NB4 (cell line): ENCODE measurements around the gene URB2.

ENCODE experiments used
- DNase-seq: peaks from one replicate; pipeline ENCODE4 v3.0.0; 2010; ENCODE audit warnings: low read depth
- H3K4me3 ChIP-seq: one replicate; pipeline ENCODE4 v1.5.1; 2011; ENCODE audit warnings: mild to moderate bottlenecking, low read depth, low read length, moderate library complexity
- MYC ChIP-seq: IDR thresholded peaks from 2 replicates; pipeline ENCODE4 v1.6.1; 2011; ENCODE audit warnings: low read depth, low read length
- POLR2A ChIP-seq: IDR thresholded peaks from 2 replicates; pipeline ENCODE4 v1.6.1; 2011; ENCODE audit warnings: mild to moderate bottlenecking; ENCODE audit not compliant: insufficient read length; ENCODE audit errors: extremely low read depth
- TF ChIP-seq, protein P1 (sequence below): IDR thresholded peaks from 2 replicates; pipeline ENCODE4 v1.6.1; 2011; ENCODE audit warnings: low read depth, low read length
- TF ChIP-seq, protein P2 (sequence below): IDR thresholded peaks from one replicate; pipeline ENCODE4 v1.5.1; 2012; ENCODE audit warnings: low read depth, low read length

Gene URB2

DNA sequence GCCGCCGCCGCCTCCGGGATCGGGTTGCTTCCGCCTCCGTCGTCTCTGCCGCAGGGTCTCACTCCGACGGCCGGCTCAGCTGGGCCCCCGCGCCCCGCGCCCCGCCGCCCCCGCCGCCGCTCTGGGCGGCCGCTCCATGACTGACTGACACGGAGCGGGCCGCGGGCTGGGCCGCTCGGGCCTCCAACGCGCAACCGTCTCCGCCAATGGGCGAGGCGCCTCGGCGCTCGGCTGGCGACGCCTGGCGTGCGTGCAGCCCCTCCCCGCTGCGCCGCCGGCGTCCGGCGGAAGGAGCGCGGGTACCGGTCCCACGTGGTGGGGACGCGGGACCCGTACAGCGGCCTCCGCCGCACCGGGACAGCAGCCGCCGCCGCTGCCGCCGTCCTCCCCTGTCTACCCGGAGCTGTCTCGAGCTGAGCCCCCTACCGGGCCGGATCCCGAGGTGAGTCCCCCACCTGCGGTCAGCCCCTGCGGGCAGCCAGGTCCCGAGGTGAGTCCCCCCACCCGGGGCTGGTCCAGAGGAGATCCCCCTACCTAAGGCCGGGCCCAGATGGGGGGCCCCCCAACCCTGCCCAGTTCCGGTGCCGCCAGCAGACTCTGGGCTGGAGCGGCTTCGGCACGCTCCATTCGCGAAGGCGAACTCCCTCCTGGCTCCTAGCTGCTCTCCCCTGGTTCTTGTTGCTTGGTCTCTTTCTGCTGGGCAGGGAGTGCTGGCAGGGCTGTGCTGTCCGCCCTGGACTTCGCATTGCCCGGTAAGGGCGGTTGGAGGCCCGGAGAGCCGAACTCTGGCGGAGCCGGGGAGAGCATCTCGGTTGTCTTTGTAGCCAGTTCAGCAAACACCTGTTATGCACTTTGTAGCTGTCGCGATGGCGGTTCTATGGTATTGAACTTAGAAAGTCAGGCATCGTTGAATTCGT is at the start of gene URB2, which contains the start of gene TAF5L:
Gene URB2, plus strand, starts transcription at position 333 of the 917 bp plus-strand sequence. CDS start 1,387 bp downstream, outside the sequence.
Gene TAF5L, minus strand, starts transcription at position 208 of the 917 bp plus-strand sequence. CDS start 11,640 bp downstream, outside the sequence.
- peak within 1 kb of the TSS; percentile 98 for H3K4me3 ChIP-seq
- DNase-seq = peak; percentile 94
- TF ChIP-seq, protein P1, sequence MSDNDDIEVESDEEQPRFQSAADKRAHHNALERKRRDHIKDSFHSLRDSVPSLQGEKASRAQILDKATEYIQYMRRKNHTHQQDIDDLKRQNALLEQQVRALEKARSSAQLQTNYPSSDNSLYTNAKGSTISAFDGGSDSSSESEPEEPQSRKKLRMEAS = peak; percentile 95
- TF ChIP-seq, protein P2, sequence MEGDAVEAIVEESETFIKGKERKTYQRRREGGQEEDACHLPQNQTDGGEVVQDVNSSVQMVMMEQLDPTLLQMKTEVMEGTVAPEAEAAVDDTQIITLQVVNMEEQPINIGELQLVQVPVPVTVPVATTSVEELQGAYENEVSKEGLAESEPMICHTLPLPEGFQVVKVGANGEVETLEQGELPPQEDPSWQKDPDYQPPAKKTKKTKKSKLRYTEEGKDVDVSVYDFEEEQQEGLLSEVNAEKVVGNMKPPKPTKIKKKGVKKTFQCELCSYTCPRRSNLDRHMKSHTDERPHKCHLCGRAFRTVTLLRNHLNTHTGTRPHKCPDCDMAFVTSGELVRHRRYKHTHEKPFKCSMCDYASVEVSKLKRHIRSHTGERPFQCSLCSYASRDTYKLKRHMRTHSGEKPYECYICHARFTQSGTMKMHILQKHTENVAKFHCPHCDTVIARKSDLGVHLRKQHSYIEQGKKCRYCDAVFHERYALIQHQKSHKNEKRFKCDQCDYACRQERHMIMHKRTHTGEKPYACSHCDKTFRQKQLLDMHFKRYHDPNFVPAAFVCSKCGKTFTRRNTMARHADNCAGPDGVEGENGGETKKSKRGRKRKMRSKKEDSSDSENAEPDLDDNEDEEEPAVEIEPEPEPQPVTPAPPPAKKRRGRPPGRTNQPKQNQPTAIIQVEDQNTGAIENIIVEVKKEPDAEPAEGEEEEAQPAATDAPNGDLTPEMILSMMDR = no peak
- TF ChIP-seq POLR2A (peak; percentile 49), MYC (peak; percentile 90)

DNA sequence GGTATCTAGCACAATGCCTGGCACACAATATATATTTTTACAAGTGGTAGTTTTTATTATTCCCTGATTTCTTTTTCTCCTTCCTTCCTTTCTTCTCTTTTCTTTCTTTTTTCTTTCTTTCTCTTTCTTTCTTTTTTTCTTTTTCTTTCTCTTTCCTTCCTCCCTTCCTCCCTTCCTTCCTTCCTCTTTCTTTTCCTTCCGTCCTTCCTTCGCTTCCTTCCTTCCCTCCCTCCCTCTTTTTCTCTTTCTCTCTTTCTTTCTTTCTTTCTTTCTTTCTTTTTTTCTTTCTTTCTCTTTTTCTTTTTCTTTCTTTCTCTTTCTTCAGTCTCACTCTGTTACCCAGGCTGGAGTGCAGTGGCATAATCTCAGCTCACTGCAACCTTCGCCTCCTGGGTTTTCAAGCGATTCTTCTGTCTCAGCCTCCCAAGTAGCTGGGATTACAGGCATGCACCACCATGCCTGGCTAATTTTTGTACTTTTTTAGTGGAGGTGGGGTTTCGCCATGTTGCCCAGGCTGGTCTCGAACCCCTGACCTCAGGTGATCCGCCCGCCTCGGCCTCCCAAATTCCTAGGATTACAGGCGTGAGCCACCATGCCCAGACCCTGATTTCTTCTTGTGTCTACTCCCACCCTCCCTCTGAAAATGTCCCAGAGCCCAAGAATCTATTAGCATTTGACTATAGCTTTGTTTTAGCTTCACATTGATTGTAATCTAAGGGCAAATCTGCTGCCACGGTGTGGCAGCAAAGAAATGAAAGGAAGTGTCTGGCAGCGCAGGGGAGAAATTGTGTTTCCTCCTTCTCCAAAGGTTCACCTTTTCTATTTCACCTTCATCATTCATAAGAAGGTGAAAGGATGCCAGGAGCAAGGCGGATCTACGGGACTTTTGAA is 47.6 kb upstream of the URB2 start:
- TF ChIP-seq MYC (no peak), POLR2A (no peak)
- TF ChIP-seq, protein P2 = no peak
- TF ChIP-seq, protein P1 = no peak

DNA sequence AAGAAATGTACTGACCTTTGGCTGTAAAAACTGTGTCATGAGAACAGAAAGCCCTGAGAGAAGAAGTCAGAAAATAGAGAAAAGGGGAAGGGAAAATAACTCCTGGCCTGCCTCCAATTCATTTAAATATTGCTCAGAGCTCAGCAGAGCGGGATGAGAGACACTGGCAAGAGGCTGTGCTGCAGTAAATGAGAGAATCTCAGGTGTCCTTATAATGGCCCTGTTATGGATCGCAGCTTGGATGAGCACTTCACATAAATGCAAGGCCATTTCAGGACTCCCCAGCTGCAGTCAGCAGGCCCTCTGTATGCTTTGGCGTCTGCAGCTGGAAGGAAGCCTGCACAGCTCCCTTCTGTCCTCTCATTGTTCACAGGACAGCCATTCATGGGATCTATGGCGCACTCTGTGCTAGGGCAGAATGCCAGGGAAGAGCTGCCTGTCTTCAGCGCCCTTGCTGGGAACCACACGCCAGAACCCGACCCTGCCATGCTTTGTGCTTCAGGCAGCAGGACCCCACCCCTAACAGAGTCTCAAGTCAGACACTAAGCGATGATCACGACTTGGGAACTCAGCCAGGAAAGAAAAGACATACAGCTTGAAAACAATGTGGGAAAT is 46.9 kb upstream of the URB2 start:
- DNase-seq = peak; percentile 45
- TF ChIP-seq, protein P1 = no peak
- TF ChIP-seq MYC = no peak
- TF ChIP-seq POLR2A = no peak
- TF ChIP-seq, protein P2 = no peak
- H3K4me3 ChIP-seq = no peak overlapping the region

More for the DNA sequence above, 47.6 kb upstream of the URB2 start:
- H3K4me3 ChIP-seq = no peak overlapping the region
- no peak for DNase-seq

DNA sequence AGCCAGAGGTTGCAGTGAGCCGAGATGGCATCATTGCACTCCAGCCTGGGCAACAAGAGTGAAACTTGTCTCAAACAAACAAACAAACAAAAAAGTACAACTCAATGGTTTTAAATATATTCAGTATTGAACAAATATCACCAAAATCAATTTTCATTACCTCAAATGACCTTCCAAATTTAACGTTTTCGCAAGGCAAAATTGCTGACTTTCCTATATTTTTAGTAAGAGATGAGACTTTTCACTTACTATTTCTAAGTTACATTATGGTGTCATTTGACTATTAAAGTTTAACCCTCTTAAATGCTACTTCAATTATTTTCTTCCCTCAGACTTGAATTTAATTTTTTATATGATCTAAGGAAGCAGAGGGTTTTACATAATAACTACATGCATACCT is 44.6 kb upstream of the URB2 start:
- no peak overlapping the region for H3K4me3 ChIP-seq
- no peak for TF ChIP-seq MYC
- TF ChIP-seq, protein P1 = no peak
- TF ChIP-seq, protein P2 = no peak
- no peak for DNase-seq

DNA sequence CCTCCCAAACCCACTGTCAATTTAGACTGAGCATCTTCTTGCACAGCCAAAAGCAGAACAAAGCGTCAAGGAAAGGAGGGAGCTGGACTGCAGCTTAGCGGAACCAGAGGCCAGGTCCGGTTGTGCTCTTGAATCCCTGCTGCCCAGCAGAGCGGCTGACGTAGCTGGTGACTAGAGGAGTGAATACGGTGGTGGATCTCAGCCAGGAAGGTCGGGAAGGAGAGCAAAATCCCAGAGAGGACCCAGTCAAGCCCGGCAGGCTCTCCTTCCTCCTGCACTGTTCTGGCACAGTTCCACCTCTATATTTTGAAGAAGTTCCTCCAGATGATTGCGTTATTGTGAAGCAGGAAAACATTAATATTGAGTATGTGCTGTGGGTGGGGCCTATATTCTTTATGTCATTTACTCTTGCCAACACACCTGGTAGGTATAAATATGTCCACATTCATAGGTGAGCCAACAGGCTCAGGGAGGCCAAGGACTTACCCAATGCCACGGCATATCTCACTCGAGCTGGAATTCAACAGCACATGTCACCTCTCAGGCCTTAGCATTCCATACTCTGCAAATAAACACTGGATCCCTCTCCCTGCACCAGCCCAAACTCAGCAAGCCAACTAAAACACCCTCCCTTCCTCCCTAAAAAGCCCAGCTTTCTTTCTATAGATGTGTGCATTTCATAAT is 43.9 kb upstream of the URB2 start:
- H3K4me3 ChIP-seq = no peak overlapping the region
- no peak for DNase-seq
- TF ChIP-seq, protein P2 = no peak
- TF ChIP-seq, protein P1 = no peak
- TF ChIP-seq MYC (no peak), POLR2A (no peak)
